ENCODE measurements around the gene VPS41. TPM values are rescaled to one million over a fixed set of nuclear protein-coding genes. Genes with fewer than 3 reads are reported as not detected.
A peak's percentile ranks its signal among the peaks of the same experiment; 100 is the strongest.

Gene VPS41
- total and polyA plus RNA-seq, 12 donors: 12.7 to 133 (median 59.8) TPM

DNA sequence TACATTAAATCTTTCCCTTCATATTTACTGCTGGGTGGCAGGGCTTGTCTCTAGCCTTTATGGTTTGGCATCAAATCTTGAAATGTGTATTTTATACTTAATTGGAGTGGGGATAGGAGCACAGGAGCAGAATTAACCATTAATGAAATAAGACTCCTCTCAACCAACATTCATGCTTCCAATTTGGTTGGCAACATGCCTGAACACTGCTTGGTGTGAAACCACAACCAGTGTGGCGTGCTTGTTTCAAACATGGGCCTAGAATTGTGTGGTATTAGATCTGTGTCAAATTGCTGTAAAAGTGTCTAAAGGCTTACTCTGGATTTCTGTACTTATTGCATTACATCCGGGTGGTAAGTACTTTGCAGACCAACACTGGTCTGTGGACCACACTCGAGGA is 25.1 kb upstream of the VPS41 start:
- 83 to 89% (median 86%) methylated on average over 3 of the region's 3 CpGs for WGBS, 4 donors
- H3K4me1 ChIP-seq (replicated peaks in 1 of 2): no peaks in the 10 kb centered on the region
- no peak overlapping the region for H3K27ac ChIP-seq
- no peak for TF ChIP-seq POLR2A (IDR thresholded peaks at IDR 0.05)
- TF ChIP-seq, protein P1, sequence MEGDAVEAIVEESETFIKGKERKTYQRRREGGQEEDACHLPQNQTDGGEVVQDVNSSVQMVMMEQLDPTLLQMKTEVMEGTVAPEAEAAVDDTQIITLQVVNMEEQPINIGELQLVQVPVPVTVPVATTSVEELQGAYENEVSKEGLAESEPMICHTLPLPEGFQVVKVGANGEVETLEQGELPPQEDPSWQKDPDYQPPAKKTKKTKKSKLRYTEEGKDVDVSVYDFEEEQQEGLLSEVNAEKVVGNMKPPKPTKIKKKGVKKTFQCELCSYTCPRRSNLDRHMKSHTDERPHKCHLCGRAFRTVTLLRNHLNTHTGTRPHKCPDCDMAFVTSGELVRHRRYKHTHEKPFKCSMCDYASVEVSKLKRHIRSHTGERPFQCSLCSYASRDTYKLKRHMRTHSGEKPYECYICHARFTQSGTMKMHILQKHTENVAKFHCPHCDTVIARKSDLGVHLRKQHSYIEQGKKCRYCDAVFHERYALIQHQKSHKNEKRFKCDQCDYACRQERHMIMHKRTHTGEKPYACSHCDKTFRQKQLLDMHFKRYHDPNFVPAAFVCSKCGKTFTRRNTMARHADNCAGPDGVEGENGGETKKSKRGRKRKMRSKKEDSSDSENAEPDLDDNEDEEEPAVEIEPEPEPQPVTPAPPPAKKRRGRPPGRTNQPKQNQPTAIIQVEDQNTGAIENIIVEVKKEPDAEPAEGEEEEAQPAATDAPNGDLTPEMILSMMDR (IDR thresholded peaks at IDR 0.05): no peak
- no peak overlapping the region for H3K4me3 ChIP-seq
- intact Hi-C loops (cut with DNase I): loop anchor here (10.0 kb wide), 2 partner anchors 139 to 531 kb away; no protein-coding TSS in a partner anchor
- DNase-seq: no peak
- peaks cover 4% of the 10 kb centered on the region for H3K27me3 ChIP-seq
- H3K9me3 ChIP-seq (replicated peaks in 1 of 3): no peaks in the 10 kb centered on the region
- no peaks in the 10 kb centered on the region for H3K36me3 ChIP-seq (replicated peaks in 1 of 2)

DNA sequence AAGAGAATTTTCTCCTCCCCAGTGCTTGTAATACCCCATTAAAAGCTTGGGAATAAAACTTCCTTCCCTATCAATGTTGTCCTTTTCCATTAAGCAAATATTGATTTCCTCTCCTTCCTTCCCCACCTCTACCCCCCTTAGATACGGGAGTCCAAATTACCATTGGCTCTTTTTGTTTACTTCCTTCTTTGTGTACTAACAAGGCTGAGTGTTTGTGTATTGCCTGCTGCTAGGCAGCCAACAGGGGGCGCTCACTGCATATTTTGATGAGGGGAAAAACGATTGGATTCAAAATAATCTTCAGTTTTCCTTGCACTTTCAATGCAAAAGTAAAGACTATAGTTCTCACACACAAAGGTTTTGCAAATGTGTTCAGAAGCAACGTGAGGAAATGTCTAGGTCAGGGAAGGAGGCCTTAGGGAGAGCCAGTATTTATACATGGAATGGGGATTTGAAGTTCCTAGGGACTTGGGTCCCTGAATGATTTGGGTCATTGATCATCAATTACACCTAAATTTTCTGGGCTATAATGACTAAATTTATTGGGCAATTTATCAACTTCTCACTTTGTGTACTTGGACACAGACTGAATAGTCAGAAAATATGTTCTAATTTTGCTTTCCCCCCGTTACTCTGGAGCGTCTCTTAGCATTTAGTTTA is 23.6 kb upstream of the VPS41 start:
- Histone ChIP-seq H3K9me3 (replicated peaks in 1 of 3) (no peaks in the 10 kb centered on the region), H3K4me3 (no peak overlapping the region), H3K4me1 (replicated peaks in 1 of 2) (no peaks in the 10 kb centered on the region), H3K36me3 (replicated peaks in 1 of 2) (no peaks in the 10 kb centered on the region), H3K27me3 (no peaks in the 10 kb centered on the region), H3K27ac (no peak overlapping the region)
- intact Hi-C loops (cut with DNase I): loop anchor here (10.0 kb wide), 2 partner anchors 138 to 532 kb away; no protein-coding TSS in a partner anchor
- peak; percentile 54 to 74 (median 67) for DNase-seq
- WGBS, 4 donors: 29 to 33% (median 31%) methylated on average over 6 of the region's 6 CpGs
- TF ChIP-seq POLR2A (IDR thresholded peaks at IDR 0.05): no peak
- TF ChIP-seq, protein P1 (IDR thresholded peaks at IDR 0.05): peak; percentile 58 to 92 (median 68)

DNA sequence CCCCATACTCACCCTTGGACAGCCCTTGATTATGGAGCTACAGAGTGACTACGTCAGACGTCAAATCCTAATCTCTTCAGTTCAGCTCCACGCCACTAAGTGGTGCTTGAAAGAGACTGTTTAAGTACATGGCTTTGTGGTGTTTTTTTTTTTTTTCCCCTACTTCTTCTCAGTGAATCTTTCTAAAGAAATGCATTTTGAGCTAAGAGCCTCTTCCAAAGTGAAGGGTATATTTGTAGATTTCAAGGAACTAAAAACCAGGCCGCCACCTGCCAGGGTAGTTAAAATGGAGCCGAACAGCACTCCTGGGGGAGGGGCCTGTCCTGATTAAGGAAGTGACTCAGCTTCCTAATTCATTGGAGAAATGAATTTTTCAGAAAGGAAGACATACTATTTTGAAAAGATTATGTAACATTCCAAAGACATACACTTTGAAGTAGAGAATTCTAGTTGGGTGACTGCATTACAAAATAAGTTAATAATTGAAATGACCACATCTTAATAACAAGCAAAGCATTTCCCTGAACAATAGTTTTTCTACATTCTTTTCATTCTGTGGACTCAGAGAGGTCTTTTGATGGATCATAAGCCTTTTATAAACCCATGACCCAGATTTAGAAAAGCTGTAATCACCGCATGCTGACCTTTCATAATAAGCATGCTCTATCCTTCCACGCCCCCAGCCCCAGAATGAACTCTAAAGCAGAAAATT is 20.6 kb upstream of the VPS41 start:
- WGBS, 4 donors: 78 to 85% (median 81%) methylated on average over 7 of the region's 7 CpGs
- intact Hi-C loops (cut with DNase I): loop anchor here (10.0 kb wide), 2 partner anchors 135 to 535 kb away; no protein-coding TSS in a partner anchor
- H3K4me1 ChIP-seq (replicated peaks in 1 of 2): no peaks in the 10 kb centered on the region
- no peaks in the 10 kb centered on the region for H3K9me3 ChIP-seq (replicated peaks in 1 of 3)
- H3K27ac ChIP-seq: no peak overlapping the region
- no peaks in the 10 kb centered on the region for H3K27me3 ChIP-seq
- H3K36me3 ChIP-seq (replicated peaks in 1 of 2): no peaks in the 10 kb centered on the region
- H3K4me3 ChIP-seq: no peak overlapping the region
- no peak for DNase-seq
- no peak for TF ChIP-seq POLR2A (IDR thresholded peaks at IDR 0.05)
- TF ChIP-seq, protein P1 (IDR thresholded peaks at IDR 0.05): no peak

DNA sequence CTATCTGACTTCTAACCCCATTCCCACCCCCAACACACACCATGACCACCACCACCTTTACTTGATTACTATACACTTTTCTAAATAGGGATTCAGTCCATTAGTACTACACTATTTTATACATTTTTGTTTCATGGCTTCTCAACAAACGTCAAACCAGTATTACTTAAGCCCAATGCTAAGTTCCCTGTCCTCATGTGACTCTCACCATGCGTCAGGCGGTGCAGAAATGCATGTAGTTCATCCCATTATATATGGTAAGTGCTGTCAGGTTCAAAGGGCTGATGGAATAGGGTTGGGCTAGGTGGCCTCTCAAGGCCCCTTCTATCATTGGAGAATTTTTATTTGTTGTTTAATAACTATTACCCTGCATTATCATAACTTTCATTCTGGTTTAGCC is 19.5 kb upstream of the VPS41 start:
- intact Hi-C loops (cut with DNase I): loop anchor here in 1 of 2 donors (10.0 kb wide), 1 partner anchor 134 kb away; no protein-coding TSS in a partner anchor
- H3K9me3 ChIP-seq (replicated peaks in 1 of 3): no peaks in the 10 kb centered on the region
- DNase-seq: no peak
- TF ChIP-seq, protein P1 (IDR thresholded peaks at IDR 0.05): no peak
- TF ChIP-seq POLR2A (IDR thresholded peaks at IDR 0.05): no peak
- H3K27me3 ChIP-seq: no peaks in the 10 kb centered on the region
- H3K27ac ChIP-seq: no peak overlapping the region
- 77 to 95% (median 82%) methylated on average over 3 of the region's 3 CpGs for WGBS, 4 donors
- H3K4me1 ChIP-seq (replicated peaks in 1 of 2): no peaks in the 10 kb centered on the region
- H3K4me3 ChIP-seq: no peak overlapping the region
- no peaks in the 10 kb centered on the region for H3K36me3 ChIP-seq (replicated peaks in 1 of 2)
